ENCODE results near the gene VPS37D. TPM values are rescaled to one million over a fixed set of nuclear protein-coding genes. Genes with fewer than 3 reads are reported as not detected.

Gene VPS37D
- total RNA-seq, 2 donors from 2014 or later: 0.62 to 2.0 TPM

DNA sequence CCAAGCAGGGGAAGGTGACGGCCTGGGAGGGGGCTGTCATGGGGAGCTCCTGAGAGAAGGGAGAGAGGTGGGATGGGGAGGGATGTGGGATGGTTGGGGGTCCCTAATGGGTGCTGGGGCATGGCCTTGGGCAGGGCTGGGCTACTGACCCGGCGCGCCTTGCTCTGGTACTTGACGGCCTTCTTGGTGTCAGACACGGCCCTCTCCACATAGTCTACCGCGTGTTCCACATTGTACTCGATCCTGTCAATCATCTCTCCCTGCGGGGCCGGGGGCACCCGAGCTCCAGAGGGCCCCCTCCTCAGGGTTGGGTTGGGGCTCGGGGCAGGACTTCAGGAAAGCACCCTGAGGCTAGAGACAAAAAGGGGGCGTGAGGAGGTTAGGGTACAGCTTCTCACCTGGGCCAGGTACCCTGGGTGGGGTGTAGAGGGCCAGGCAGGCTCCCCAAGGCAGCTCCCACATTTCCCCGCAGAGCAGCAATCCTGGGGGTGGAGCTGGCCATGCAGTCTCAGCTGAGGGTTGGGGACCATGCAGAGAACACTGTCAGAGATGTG lies 33.0 kb downstream of the VPS37D start:
- TF ChIP-seq, protein P1, sequence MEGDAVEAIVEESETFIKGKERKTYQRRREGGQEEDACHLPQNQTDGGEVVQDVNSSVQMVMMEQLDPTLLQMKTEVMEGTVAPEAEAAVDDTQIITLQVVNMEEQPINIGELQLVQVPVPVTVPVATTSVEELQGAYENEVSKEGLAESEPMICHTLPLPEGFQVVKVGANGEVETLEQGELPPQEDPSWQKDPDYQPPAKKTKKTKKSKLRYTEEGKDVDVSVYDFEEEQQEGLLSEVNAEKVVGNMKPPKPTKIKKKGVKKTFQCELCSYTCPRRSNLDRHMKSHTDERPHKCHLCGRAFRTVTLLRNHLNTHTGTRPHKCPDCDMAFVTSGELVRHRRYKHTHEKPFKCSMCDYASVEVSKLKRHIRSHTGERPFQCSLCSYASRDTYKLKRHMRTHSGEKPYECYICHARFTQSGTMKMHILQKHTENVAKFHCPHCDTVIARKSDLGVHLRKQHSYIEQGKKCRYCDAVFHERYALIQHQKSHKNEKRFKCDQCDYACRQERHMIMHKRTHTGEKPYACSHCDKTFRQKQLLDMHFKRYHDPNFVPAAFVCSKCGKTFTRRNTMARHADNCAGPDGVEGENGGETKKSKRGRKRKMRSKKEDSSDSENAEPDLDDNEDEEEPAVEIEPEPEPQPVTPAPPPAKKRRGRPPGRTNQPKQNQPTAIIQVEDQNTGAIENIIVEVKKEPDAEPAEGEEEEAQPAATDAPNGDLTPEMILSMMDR (IDR thresholded peaks at IDR 0.05): no peak
- no peak overlapping the region for H3K4me3 ChIP-seq
- no peaks in the 10 kb centered on the region for H3K4me1 ChIP-seq
- intact Hi-C loops (cut with DNase I): no loop called here
- H3K36me3 ChIP-seq: no peaks in the 10 kb centered on the region
- H3K27ac ChIP-seq: no peak overlapping the region
- no peaks in the 10 kb centered on the region for H3K9me3 ChIP-seq
- H3K27me3 ChIP-seq: no peaks in the 10 kb centered on the region
- DNase-seq: no peak
- no peak overlapping the region for H3K9ac ChIP-seq (ENCODE audit: low read depth in 2 of 2, low read length in 2 of 2)

GRCh38 chr7:73701357-73701995 lies 33.8 kb downstream of the VPS37D start:
- Histone ChIP-seq H3K36me3 (no peaks in the 10 kb centered on the region), H3K27me3 (no peaks in the 10 kb centered on the region), H3K4me1 (no peaks in the 10 kb centered on the region), H3K27ac (no peak overlapping the region), H3K9me3 (no peaks in the 10 kb centered on the region), H3K4me3 (no peak overlapping the region), H3K9ac (ENCODE audit: low read depth in 2 of 2, low read length in 2 of 2) (no peak overlapping the region)
- TF ChIP-seq, protein P1 (IDR thresholded peaks at IDR 0.05): peak; percentile 41
- intact Hi-C loops (cut with DNase I): no loop called here
- DNase-seq: peak; percentile 74

GRCh38 chr7:73702226-73702625 lies 34.6 kb downstream of the VPS37D start:
- no peaks in the 10 kb centered on the region for H3K9me3 ChIP-seq
- TF ChIP-seq, protein P1 (IDR thresholded peaks at IDR 0.05): no peak
- no peak overlapping the region for H3K4me3 ChIP-seq
- no peaks in the 10 kb centered on the region for H3K27me3 ChIP-seq
- intact Hi-C loops (cut with DNase I): no loop called here
- no peak for DNase-seq
- no peaks in the 10 kb centered on the region for H3K4me1 ChIP-seq
- no peak overlapping the region for H3K27ac ChIP-seq
- H3K36me3 ChIP-seq: no peaks in the 10 kb centered on the region
- no peak overlapping the region for H3K9ac ChIP-seq (ENCODE audit: low read depth in 2 of 2, low read length in 2 of 2)

DNA sequence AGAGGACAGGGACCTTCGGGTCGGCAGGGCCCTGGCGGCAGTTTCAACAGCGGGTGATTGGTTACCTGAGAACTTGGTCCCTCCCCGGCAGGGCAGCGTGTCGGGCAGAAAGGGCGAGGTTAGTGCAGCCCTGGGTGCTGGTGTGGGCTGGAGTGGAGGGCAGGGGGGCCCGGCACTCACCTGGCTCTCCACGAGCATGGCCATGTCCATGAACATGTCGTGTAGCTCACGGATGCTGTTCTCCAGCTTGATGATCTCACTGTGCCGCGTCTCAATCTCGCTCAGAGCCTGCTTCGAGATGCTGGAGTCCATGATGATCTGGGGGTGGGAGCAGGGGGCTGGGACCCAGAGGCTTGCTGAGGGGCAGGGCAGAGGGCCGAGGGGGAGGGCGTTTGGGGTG lies 35.0 kb downstream of the VPS37D start:
- intact Hi-C loops (cut with DNase I): no loop called here
- TF ChIP-seq, protein P1 (IDR thresholded peaks at IDR 0.05): no peak
- no peak overlapping the region for H3K9ac ChIP-seq (ENCODE audit: low read depth in 2 of 2, low read length in 2 of 2)
- H3K4me1 ChIP-seq: no peaks in the 10 kb centered on the region
- DNase-seq: no peak
- no peak overlapping the region for H3K4me3 ChIP-seq
- no peaks in the 10 kb centered on the region for H3K27me3 ChIP-seq
- H3K9me3 ChIP-seq: no peaks in the 10 kb centered on the region
- H3K27ac ChIP-seq: no peak overlapping the region
- no peaks in the 10 kb centered on the region for H3K36me3 ChIP-seq

DNA sequence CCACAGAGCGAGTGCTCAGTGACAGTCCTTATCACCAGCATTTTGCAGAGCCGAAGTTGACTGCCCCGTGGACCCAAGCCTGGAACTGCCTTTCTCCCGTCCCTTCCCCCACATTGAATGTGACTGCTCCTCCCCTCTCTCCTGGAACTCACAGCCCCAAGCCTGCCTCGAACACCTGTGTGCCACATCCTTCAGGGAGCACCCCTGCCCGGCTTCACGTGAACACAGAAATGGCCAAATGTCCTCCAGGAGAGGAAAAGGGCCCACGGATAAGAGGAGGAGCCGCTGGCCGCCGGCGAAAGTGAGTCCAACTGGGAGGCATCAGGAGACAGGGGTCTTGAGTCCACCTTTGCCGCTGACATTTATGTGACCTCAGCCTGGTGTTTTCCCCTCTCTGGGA lies 35.6 kb downstream of the VPS37D start:
- TF ChIP-seq, protein P1 (IDR thresholded peaks at IDR 0.05): no peak
- no peak overlapping the region for H3K27ac ChIP-seq
- H3K36me3 ChIP-seq: no peaks in the 10 kb centered on the region
- no peak for DNase-seq
- no peaks in the 10 kb centered on the region for H3K4me1 ChIP-seq
- intact Hi-C loops (cut with DNase I): no loop called here
- H3K27me3 ChIP-seq: no peaks in the 10 kb centered on the region
- H3K9me3 ChIP-seq: no peaks in the 10 kb centered on the region
- no peak overlapping the region for H3K9ac ChIP-seq (ENCODE audit: low read depth in 2 of 2, low read length in 2 of 2)
- H3K4me3 ChIP-seq: no peak overlapping the region

Data from colonic mucosa (tissue), 4 donors.